Gastrocnemius medialis (tissue), 4 donors: ENCODE data around the gene ABHD15.

ENCODE experiments used
- POLR2A ChIP-seq, 2 donors: fragments of 450-650 bp; IDR thresholded peaks; one replicate each; pipeline ENCODE4 v1.6.1; 2017; ENCODE audit warnings: antibody characterized with exemption in 2 of 2, mild to moderate bottlenecking in 2 of 2, moderate library complexity in 2 of 2
- TF ChIP-seq, protein P1 (sequence below), 5 experiments: fragments of 450-650 bp in 3 of 5; fragments of 200-600 bp in 2 of 5; sonication (generic) in 2 of 5; IDR thresholded peaks in 4 of 5; conservative IDR thresholded peaks in 1 of 5; 1 replicate in 4 of 5; 2 replicates in 1 of 5; pipeline ENCODE4 v1.5.1; 2016 to 2019; ENCODE audit warnings: antibody characterized with exemption in 5 of 5, mild to moderate bottlenecking in 3 of 5, moderate library complexity in 3 of 5

GRCh38 chr17:29510953-29511352 lies 55.9 kb downstream of the ABHD15 start:
- TF ChIP-seq, protein P1, sequence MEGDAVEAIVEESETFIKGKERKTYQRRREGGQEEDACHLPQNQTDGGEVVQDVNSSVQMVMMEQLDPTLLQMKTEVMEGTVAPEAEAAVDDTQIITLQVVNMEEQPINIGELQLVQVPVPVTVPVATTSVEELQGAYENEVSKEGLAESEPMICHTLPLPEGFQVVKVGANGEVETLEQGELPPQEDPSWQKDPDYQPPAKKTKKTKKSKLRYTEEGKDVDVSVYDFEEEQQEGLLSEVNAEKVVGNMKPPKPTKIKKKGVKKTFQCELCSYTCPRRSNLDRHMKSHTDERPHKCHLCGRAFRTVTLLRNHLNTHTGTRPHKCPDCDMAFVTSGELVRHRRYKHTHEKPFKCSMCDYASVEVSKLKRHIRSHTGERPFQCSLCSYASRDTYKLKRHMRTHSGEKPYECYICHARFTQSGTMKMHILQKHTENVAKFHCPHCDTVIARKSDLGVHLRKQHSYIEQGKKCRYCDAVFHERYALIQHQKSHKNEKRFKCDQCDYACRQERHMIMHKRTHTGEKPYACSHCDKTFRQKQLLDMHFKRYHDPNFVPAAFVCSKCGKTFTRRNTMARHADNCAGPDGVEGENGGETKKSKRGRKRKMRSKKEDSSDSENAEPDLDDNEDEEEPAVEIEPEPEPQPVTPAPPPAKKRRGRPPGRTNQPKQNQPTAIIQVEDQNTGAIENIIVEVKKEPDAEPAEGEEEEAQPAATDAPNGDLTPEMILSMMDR (IDR thresholded peaks at IDR 0.05 in 4 of 5, conservative IDR thresholded peaks at IDR 0.05 in 1 of 5), result no peak
- no peak for TF ChIP-seq POLR2A (IDR thresholded peaks at IDR 0.05)
